Peyer's patch (tissue), 4 donors: ENCODE results near the gene ZNG1F.
"Not testable (repeated sequence)": the region's sequence is repeated elsewhere in the genome, so short reads cannot be mapped to it uniquely, and the experiment has no call there.

ENCODE experiments used
- POLR2A ChIP-seq, 2 donors: fragments of 450-650 bp; IDR thresholded peaks; one replicate each; pipeline ENCODE4 v1.5.1; 2017; ENCODE audit warnings: antibody characterized with exemption in 2 of 2, mild to moderate bottlenecking in 2 of 2, moderate library complexity in 2 of 2
- TF ChIP-seq, protein P1 (sequence below), 6 experiments: fragments of 450-650 bp in 4 of 6; fragments of 200-600 bp in 2 of 6; sonication (generic) in 1 of 6; IDR thresholded peaks; one replicate each; pipeline ENCODE4 v1.5.1; 2017 to 2019; ENCODE audit warnings: antibody characterized with exemption in 6 of 6, mild to moderate bottlenecking in 3 of 6, moderate library complexity in 1 of 6

DNA sequence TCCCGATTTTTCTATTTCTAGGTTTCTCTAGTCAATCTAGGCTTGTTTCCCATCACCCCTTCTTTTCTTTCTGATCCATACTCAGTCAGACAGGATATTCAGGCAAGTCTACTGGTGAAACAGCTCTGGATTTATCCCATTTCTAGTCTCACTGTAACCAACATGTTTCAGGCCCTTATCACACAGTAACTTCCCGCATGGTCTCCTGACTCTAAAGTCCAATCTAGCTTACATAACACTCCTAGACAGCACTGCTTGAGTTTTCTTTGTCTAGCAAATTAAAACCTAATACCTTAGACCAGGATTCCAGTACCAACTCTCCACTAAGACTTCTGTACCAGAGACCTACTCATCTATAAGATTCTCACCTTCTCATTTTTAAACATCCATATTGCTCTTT is 47.2 kb downstream of the ZNG1F start:
- TF ChIP-seq POLR2A (IDR thresholded peaks at IDR 0.05): not testable (repeated sequence)
- TF ChIP-seq, protein P1, sequence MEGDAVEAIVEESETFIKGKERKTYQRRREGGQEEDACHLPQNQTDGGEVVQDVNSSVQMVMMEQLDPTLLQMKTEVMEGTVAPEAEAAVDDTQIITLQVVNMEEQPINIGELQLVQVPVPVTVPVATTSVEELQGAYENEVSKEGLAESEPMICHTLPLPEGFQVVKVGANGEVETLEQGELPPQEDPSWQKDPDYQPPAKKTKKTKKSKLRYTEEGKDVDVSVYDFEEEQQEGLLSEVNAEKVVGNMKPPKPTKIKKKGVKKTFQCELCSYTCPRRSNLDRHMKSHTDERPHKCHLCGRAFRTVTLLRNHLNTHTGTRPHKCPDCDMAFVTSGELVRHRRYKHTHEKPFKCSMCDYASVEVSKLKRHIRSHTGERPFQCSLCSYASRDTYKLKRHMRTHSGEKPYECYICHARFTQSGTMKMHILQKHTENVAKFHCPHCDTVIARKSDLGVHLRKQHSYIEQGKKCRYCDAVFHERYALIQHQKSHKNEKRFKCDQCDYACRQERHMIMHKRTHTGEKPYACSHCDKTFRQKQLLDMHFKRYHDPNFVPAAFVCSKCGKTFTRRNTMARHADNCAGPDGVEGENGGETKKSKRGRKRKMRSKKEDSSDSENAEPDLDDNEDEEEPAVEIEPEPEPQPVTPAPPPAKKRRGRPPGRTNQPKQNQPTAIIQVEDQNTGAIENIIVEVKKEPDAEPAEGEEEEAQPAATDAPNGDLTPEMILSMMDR (IDR thresholded peaks at IDR 0.05): not testable (repeated sequence)
